CD4-positive, alpha-beta T cell treated with Interleukin-4 for 1 hour (primary cell): ENCODE results near the gene AP5Z1.
"Not testable (repeated sequence)": the region's sequence is repeated elsewhere in the genome, so short reads cannot be mapped to it uniquely, and the experiment has no call there.

Source experiments
- DNase-seq, 2 donors: peaks; one replicate each; pipeline ENCODE4 v3.0.0-alpha.2; 2020 to 2022

Gene AP5Z1

GRCh38 chr7:4788627-4789189 is 13.3 kb downstream of the AP5Z1 start:
- DNase-seq, result no peak

GRCh38 chr7:4789194-4790077 is 14.0 kb downstream of the AP5Z1 start:
- no peak for DNase-seq

- no peak for DNase-seq
Observed at GRCh38 chr7:4790078-4790465, 14.6 kb downstream of the AP5Z1 start.

GRCh38 chr7:4790516-4790991 is 15.1 kb downstream of the AP5Z1 start:
- DNase-seq, result no peak

GRCh38 chr7:4791101-4791737 is 15.8 kb downstream of the AP5Z1 start:
- DNase-seq, result no peak

GRCh38 chr7:4791738-4792536 is 16.5 kb downstream of the AP5Z1 start:
- peak; percentile 77 to 81 for DNase-seq

- no peak for DNase-seq
Observed at GRCh38 chr7:4792537-4793126, 17.2 kb downstream of the AP5Z1 start.

- not testable (repeated sequence) for DNase-seq
Observed at GRCh38 chr7:4793385-4793993, 18.1 kb downstream of the AP5Z1 start.

GRCh38 chr7:4794171-4794570 is 18.7 kb downstream of the AP5Z1 start:
- DNase-seq, result not testable (repeated sequence)

- DNase-seq, result no peak
Observed at GRCh38 chr7:4794591-4795350, 19.3 kb downstream of the AP5Z1 start.

- no peak for DNase-seq
Observed at GRCh38 chr7:4796453-4796852, 21.0 kb downstream of the AP5Z1 start.

GRCh38 chr7:4797858-4798705 is 22.7 kb downstream of the AP5Z1 start:
- peak; percentile 48 to 59 for DNase-seq

GRCh38 chr7:4798706-4799235 is 23.3 kb downstream of the AP5Z1 start:
- DNase-seq, result no peak

- DNase-seq, result no peak
Observed at GRCh38 chr7:4799508-4800268, 24.3 kb downstream of the AP5Z1 start.

GRCh38 chr7:4800487-4800886 is 25.1 kb downstream of the AP5Z1 start:
- DNase-seq, result no peak

- DNase-seq, result no peak
Observed at GRCh38 chr7:4800926-4801838, 25.8 kb downstream of the AP5Z1 start.

- no peak for DNase-seq
Observed at GRCh38 chr7:4801839-4802231, 26.4 kb downstream of the AP5Z1 start.

- not testable (repeated sequence) for DNase-seq
Observed at GRCh38 chr7:4802577-4802976, 27.2 kb downstream of the AP5Z1 start.
